Measurements from ENCODE around the gene ZNF292.

ZNF292 gene

DNA sequence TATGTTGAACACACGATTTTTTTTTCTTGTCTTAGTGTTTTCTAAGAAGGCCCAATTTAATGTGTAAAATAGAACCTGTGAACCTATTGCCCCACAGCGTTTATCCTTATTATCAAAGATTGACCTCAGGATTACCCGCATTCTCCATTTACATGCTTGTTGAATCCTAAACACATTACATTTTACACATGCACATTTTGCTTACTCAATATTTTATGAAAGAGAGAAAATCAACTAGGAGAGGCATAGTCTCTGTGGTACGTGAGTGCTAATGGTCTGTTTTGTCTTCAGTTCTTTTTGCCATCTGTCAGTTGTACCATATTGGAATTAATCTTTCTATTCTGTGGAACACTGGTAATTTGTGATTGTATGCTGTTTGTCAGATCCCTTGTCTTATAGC lies 86.9 kb downstream of the ZNF292 start:
- Histone ChIP-seq H3K27ac (ENCODE audit: low read depth, low read length) (no peak overlapping the region), H4K20me1 (ENCODE audit: control insufficient read depth, insufficient read depth, low read depth, low read length) (no peaks in the 10 kb centered on the region), H3K4me1 (ENCODE audit: control insufficient read depth, low read length) (no peaks in the 10 kb centered on the region), H3K36me3 (ENCODE audit: control insufficient read depth, low read length) (peaks cover 62% of the 10 kb centered on the region), H3K9me3 (ENCODE audit: control insufficient read depth, insufficient read depth, low read length) (no peaks in the 10 kb centered on the region), H3K9me2 (replicated peaks; ENCODE audit: control insufficient read depth, low read length) (no peaks in the 10 kb centered on the region), H3F3A (ENCODE audit: control insufficient read depth, insufficient read depth) (peaks cover 9% of the 10 kb centered on the region; the same call in 1 of the 2 replicates), H3K4me2 (ENCODE audit: low read length) (no peak overlapping the region), H3K79me2 (ENCODE audit: control insufficient read depth, low read length) (no peaks in the 10 kb centered on the region), H3K4me3 (ENCODE audit: low read length) (no peak overlapping the region), H3K27me3 (ENCODE audit: control insufficient read depth, low read length) (no peaks in the 10 kb centered on the region)
- TF ChIP-seq EZH2phosphoT487 (IDR thresholded peaks at IDR 0.05; ENCODE audit: borderline replicate concordance, low read length): no peak
- TF ChIP-seq, protein P1, sequence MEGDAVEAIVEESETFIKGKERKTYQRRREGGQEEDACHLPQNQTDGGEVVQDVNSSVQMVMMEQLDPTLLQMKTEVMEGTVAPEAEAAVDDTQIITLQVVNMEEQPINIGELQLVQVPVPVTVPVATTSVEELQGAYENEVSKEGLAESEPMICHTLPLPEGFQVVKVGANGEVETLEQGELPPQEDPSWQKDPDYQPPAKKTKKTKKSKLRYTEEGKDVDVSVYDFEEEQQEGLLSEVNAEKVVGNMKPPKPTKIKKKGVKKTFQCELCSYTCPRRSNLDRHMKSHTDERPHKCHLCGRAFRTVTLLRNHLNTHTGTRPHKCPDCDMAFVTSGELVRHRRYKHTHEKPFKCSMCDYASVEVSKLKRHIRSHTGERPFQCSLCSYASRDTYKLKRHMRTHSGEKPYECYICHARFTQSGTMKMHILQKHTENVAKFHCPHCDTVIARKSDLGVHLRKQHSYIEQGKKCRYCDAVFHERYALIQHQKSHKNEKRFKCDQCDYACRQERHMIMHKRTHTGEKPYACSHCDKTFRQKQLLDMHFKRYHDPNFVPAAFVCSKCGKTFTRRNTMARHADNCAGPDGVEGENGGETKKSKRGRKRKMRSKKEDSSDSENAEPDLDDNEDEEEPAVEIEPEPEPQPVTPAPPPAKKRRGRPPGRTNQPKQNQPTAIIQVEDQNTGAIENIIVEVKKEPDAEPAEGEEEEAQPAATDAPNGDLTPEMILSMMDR (IDR thresholded peaks at IDR 0.05; ENCODE audit: low read depth, low read length, poor library complexity, severe bottlenecking): no peak

- Histone ChIP-seq H3K4me1 (ENCODE audit: control insufficient read depth, low read length) (no peaks in the 10 kb centered on the region), H3K36me3 (ENCODE audit: control insufficient read depth, low read length) (peaks cover 59% of the 10 kb centered on the region), H3K79me2 (ENCODE audit: control insufficient read depth, low read length) (no peaks in the 10 kb centered on the region), H3F3A (ENCODE audit: control insufficient read depth, insufficient read depth) (peaks cover 9% of the 10 kb centered on the region; the same call in 1 of the 2 replicates), H3K4me3 (ENCODE audit: low read length) (no peak overlapping the region), H3K27me3 (ENCODE audit: control insufficient read depth, low read length) (no peaks in the 10 kb centered on the region), H3K4me2 (ENCODE audit: low read length) (no peak overlapping the region), H4K20me1 (ENCODE audit: control insufficient read depth, insufficient read depth, low read depth, low read length) (no peaks in the 10 kb centered on the region), H3K9me2 (replicated peaks; ENCODE audit: control insufficient read depth, low read length) (no peaks in the 10 kb centered on the region), H3K27ac (ENCODE audit: low read depth, low read length) (no peak overlapping the region), H3K9me3 (ENCODE audit: control insufficient read depth, insufficient read depth, low read length) (no peaks in the 10 kb centered on the region)
- TF ChIP-seq, protein P1 (IDR thresholded peaks at IDR 0.05; ENCODE audit: low read depth, low read length, poor library complexity, severe bottlenecking): no peak
- no peak for TF ChIP-seq EZH2phosphoT487 (IDR thresholded peaks at IDR 0.05; ENCODE audit: borderline replicate concordance, low read length)
These were observed 88.4 kb downstream of the ZNF292 start for GRCh38 chr6:87243812-87244211.

DNA sequence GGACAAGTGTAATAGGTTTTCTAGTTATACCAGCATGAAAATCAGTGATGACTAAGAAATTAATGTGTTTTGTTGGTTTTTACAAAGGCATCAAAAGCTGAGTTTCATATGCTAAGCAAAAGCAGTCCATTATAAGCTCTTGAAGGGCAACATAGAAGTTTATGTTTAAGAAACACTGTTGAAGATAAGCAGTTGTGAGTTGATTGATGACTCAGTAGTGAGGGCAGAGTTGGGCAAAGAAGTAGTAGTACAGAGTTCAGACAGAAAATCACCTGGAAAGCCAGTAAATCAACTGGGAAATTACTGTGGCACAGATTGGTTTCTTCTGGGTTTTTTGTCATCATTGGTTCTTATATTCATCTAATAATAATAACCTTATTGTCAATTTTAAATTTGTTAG lies 89.0 kb downstream of the ZNF292 start:
- no peaks in the 10 kb centered on the region for H3K4me1 ChIP-seq (ENCODE audit: control insufficient read depth, low read length)
- no peak overlapping the region for H3K4me3 ChIP-seq (ENCODE audit: low read length)
- H3K4me2 ChIP-seq (ENCODE audit: low read length): no peak overlapping the region
- TF ChIP-seq, protein P1 (IDR thresholded peaks at IDR 0.05; ENCODE audit: low read depth, low read length, poor library complexity, severe bottlenecking): no peak
- TF ChIP-seq EZH2phosphoT487 (IDR thresholded peaks at IDR 0.05; ENCODE audit: borderline replicate concordance, low read length): no peak
- no peaks in the 10 kb centered on the region for H3K79me2 ChIP-seq (ENCODE audit: control insufficient read depth, low read length)
- no peaks in the 10 kb centered on the region for H3K27me3 ChIP-seq (ENCODE audit: control insufficient read depth, low read length)
- no peaks in the 10 kb centered on the region for H3K9me3 ChIP-seq (ENCODE audit: control insufficient read depth, insufficient read depth, low read length)
- H3K36me3 ChIP-seq (ENCODE audit: control insufficient read depth, low read length): peaks cover 65% of the 10 kb centered on the region
- H3F3A ChIP-seq (ENCODE audit: control insufficient read depth, insufficient read depth): peaks cover 9% of the 10 kb centered on the region; the same call in 1 of the 2 replicates
- no peak overlapping the region for H3K27ac ChIP-seq (ENCODE audit: low read depth, low read length)
- H4K20me1 ChIP-seq (ENCODE audit: control insufficient read depth, insufficient read depth, low read depth, low read length): no peaks in the 10 kb centered on the region
- H3K9me2 ChIP-seq (replicated peaks; ENCODE audit: control insufficient read depth, low read length): no peaks in the 10 kb centered on the region
